Body of pancreas (tissue), 4 donors: Measurements from ENCODE around the gene CCDC70.

Experiments
- POLR2A ChIP-seq, 3 donors: fragments of 450-650 bp; IDR thresholded peaks; one replicate each; pipeline ENCODE4 v1.6.1; 2016; ENCODE audit warnings: antibody characterized with exemption in 3 of 3, mild to moderate bottlenecking in 2 of 3
- TF ChIP-seq, protein P1 (sequence below), 7 experiments: fragments of 450-650 bp in 4 of 7; fragments of 200-600 bp in 3 of 7; sonication (generic) in 3 of 7; IDR thresholded peaks; one replicate each; pipeline ENCODE4 v1.5.1; 2016 to 2019; ENCODE audit warnings: antibody characterized with exemption in 7 of 7

DNA sequence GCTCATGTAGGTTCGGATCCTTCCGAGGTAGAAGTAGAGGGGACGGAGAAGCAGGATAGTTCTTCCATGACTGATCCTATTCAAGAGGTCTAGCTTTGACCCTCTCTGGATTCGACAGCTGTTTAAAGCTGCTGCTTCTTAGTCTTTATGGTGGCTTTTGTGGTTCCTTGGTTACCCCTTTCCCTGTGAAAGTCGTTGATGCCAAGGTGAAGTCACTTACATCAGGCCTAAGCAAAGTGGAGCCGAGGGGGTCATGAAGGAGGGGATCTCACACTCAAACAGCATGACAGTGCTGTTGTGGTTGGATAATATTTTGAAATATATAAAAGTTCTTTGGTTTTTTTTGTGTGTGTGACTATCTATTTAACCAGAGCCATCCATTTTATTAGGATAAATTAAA lies 8.1 kb downstream of the CCDC70 start:
- TF ChIP-seq POLR2A (IDR thresholded peaks at IDR 0.05), result no peak
- TF ChIP-seq, protein P1, sequence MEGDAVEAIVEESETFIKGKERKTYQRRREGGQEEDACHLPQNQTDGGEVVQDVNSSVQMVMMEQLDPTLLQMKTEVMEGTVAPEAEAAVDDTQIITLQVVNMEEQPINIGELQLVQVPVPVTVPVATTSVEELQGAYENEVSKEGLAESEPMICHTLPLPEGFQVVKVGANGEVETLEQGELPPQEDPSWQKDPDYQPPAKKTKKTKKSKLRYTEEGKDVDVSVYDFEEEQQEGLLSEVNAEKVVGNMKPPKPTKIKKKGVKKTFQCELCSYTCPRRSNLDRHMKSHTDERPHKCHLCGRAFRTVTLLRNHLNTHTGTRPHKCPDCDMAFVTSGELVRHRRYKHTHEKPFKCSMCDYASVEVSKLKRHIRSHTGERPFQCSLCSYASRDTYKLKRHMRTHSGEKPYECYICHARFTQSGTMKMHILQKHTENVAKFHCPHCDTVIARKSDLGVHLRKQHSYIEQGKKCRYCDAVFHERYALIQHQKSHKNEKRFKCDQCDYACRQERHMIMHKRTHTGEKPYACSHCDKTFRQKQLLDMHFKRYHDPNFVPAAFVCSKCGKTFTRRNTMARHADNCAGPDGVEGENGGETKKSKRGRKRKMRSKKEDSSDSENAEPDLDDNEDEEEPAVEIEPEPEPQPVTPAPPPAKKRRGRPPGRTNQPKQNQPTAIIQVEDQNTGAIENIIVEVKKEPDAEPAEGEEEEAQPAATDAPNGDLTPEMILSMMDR (IDR thresholded peaks at IDR 0.05), result no peak
